Amniotic stem cell (primary cell): ENCODE data around the gene CXorf65.

ENCODE experiments used
- DNase-seq: peaks from one replicate; lab custom pipeline; 2025; lab: John Stamatoyannopoulos, UW

The CXorf65 gene

DNA sequence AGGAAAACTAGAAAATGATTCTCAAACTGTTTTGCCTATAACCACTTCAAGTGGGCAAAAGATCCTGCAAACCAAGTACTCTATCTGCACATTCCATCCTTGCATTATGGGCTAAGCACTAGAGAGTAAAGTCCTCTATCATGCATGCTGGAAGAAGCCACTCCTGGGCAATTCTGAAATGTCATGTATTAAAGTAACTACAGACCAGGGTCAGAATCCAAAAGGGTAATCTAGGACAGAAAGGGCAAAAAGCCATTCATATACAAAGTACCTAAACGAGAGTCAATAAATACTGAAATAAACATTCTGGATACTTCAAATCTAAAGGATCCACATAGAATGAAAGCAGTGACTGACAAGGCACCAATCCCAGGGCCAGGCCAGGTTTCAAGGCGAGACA lies 39.5 kb downstream of the CXorf65 start:
- no peak for DNase-seq

DNA sequence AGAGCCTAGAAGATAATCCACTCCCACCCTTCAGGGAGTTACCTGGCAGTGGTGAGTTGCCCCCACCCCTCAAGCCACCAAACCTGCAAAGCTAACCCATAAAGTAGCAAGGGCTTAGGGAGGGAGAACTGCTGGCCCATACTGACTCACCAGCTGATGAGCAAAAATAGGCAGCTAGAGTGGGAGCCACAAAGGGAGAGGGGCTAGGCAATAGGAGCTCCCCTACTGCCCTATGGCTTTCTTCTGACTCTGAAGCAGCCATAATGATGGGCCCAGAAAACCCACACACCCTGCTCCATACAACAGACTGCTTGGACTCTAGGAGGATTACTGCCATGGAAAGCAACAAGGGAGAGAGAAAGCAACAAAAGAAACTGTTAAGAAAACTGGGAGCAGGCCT lies 46.4 kb downstream of the CXorf65 start:
- DNase-seq: no peak

- no peak for DNase-seq
Measured at GRCh38 chrX:71057848-71058530, 48.6 kb downstream of the CXorf65 start.

DNA sequence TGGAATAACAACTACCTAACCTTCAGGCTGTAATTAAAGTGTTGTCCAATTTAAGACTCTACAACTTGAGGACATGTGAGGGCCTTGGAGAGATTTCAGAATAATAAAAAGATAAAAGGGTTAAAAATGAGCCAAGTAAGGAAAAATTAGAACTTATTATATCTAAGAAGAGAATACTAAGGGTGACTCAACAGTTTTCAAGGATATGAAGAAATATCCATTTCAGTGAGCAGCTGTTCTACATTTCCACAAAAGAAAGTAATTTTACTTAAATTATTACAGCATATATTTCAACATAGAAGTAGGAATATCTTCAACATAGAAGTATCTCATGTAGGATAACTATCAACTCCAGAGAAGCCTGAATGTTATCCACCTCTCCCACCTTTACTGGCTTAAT lies 49.7 kb downstream of the CXorf65 start:
- no peak for DNase-seq
